H9 (cell line): Measurements from ENCODE around the gene OR6M1. TPM values are rescaled to one million over a fixed set of nuclear protein-coding genes. Genes with fewer than 3 reads are reported as not detected.

Experiments
- DNase-seq: peaks from one replicate; pipeline ENCODE4 v3.0.0-alpha.2; 2017
- H2AFZ ChIP-seq: one replicate; pipeline ENCODE4 v1.6.1; 2013; ENCODE audit warnings: mild to moderate bottlenecking, low read length, control low read depth, moderate library complexity
- H2AK5ac ChIP-seq: 2 replicates; pipeline ENCODE4 v1.6.1; 2013; ENCODE audit warnings: low read length, control low read depth, mixed read lengths; ENCODE audit not compliant: insufficient read length
- H2BK120ac ChIP-seq: one replicate; pipeline ENCODE4 v1.6.1; 2013; ENCODE audit warnings: low read depth, mild to moderate bottlenecking, low read length, control low read depth, inconsistent platforms; ENCODE audit not compliant: poor library complexity, severe bottlenecking
- H2BK12ac ChIP-seq: 2 replicates; pipeline ENCODE4 v1.6.1; 2013; ENCODE audit warnings: low read length, control low read depth, mixed read lengths, low read depth; ENCODE audit not compliant: insufficient read length
- H2BK15ac ChIP-seq: 2 replicates; pipeline ENCODE4 v1.6.1; 2013; ENCODE audit warnings: low read depth, low read length, control low read depth
- H2BK20ac ChIP-seq: one replicate; pipeline ENCODE4 v1.6.1; 2013; ENCODE audit warnings: low read depth, mild to moderate bottlenecking, low read length, control low read depth, inconsistent platforms; ENCODE audit not compliant: poor library complexity, severe bottlenecking
- H2BK5ac ChIP-seq: 2 replicates; pipeline ENCODE4 v1.6.1; 2013; ENCODE audit warnings: low read length, control low read depth, mixed read lengths; ENCODE audit not compliant: insufficient read length
- H3K14ac ChIP-seq: 2 replicates; pipeline ENCODE4 v1.6.1; 2013; ENCODE audit warnings: low read length, control low read depth; ENCODE audit not compliant: insufficient read depth
- H3K18ac ChIP-seq: 2 replicates; pipeline ENCODE4 v1.6.1; 2013; ENCODE audit warnings: low read depth, mild to moderate bottlenecking, mixed read lengths, low read length, control low read depth; ENCODE audit not compliant: insufficient read length
- H3K23ac ChIP-seq: 2 replicates; pipeline ENCODE4 v1.6.1; 2013; ENCODE audit warnings: low read length, control low read depth, mixed read lengths, low read depth; ENCODE audit not compliant: insufficient read length
- H3K23me2 ChIP-seq: 2 replicates; pipeline ENCODE4 v1.6.1; 2013; ENCODE audit warnings: low read depth, mild to moderate bottlenecking, mixed read lengths, low read length, control low read depth; ENCODE audit not compliant: insufficient read length, poor library complexity, severe bottlenecking
- H3K27ac ChIP-seq: 2 replicates; pipeline ENCODE4 v1.5.1; 2013; ENCODE audit warnings: low read length, control low read depth, mixed read lengths, low read depth; ENCODE audit not compliant: insufficient read length
- H3K27me3 ChIP-seq: 2 replicates; pipeline ENCODE4 v1.6.1; 2013; ENCODE audit warnings: low read length, control low read depth, inconsistent platforms; ENCODE audit not compliant: insufficient read depth
- H3K4ac ChIP-seq: 2 replicates; pipeline ENCODE4 v1.6.1; 2013; ENCODE audit warnings: low read depth, mild to moderate bottlenecking, control low read depth, inconsistent platforms, low read length, moderate library complexity
- H3K4me1 ChIP-seq: 2 replicates; pipeline ENCODE4 v1.6.1; 2013; ENCODE audit warnings: low read length, control low read depth, inconsistent platforms; ENCODE audit not compliant: insufficient read depth
- H3K4me2 ChIP-seq: 2 replicates; pipeline ENCODE4 v1.6.1; 2013; ENCODE audit warnings: low read length, control low read depth, mixed read lengths; ENCODE audit not compliant: insufficient read length, insufficient read depth
- H3K56ac ChIP-seq: 2 replicates; pipeline ENCODE4 v1.6.1; 2013; ENCODE audit warnings: low read depth, mild to moderate bottlenecking, mixed read lengths, low read length, control low read depth; ENCODE audit not compliant: insufficient read length
- H3K79me1 ChIP-seq: 2 replicates; pipeline ENCODE4 v1.6.1; 2013; ENCODE audit warnings: low read depth, mild to moderate bottlenecking, moderate library complexity, low read length, control low read depth, inconsistent platforms; ENCODE audit not compliant: insufficient read depth, poor library complexity, severe bottlenecking
- H3K79me2 ChIP-seq: 2 replicates; pipeline ENCODE4 v1.6.1; 2013; ENCODE audit warnings: low read length, control low read depth, inconsistent platforms; ENCODE audit not compliant: insufficient read depth
- H3K9ac ChIP-seq: 2 replicates; pipeline ENCODE4 v1.6.1; 2013; ENCODE audit warnings: low read length, control low read depth, mixed read lengths; ENCODE audit not compliant: insufficient read length; ENCODE audit errors: extremely low read depth
- H3K9me3 ChIP-seq: one replicate; pipeline ENCODE4 v1.6.1; 2013; ENCODE audit warnings: low read depth, low read length, inconsistent platforms; ENCODE audit not compliant: control insufficient read depth
- H3T11ph ChIP-seq: one replicate; pipeline ENCODE4 v1.6.1; 2013; ENCODE audit warnings: mild to moderate bottlenecking, low read length, control low read depth, inconsistent platforms
- H4K20me1 ChIP-seq: one replicate; pipeline ENCODE4 v1.6.1; 2013; ENCODE audit not compliant: control insufficient read depth, insufficient read length, insufficient read depth
- H4K5ac ChIP-seq: 2 replicates; pipeline ENCODE4 v1.6.1; 2013; ENCODE audit warnings: low read depth, mild to moderate bottlenecking, mixed read lengths, low read length, control low read depth; ENCODE audit not compliant: insufficient read length
- H4K8ac ChIP-seq: replicated peaks from 2 replicates; pipeline ENCODE4 v1.6.1; 2013; ENCODE audit warnings: low read length, control low read depth, mixed read lengths, low read depth; ENCODE audit not compliant: insufficient read length
- H4K91ac ChIP-seq: 2 replicates; pipeline ENCODE4 v1.6.1; 2013; ENCODE audit warnings: low read depth, mild to moderate bottlenecking, moderate library complexity, mixed read lengths, low read length, control low read depth; ENCODE audit not compliant: insufficient read length
- H3K27ac Mint-ChIP-seq, 3 experiments: 2 replicates in 2 of 3; 3 replicates in 1 of 3; pipeline ENCODE4 v1.8.0; 2020 to 2021; ENCODE audit warnings: mixed read lengths in 3 of 3, mild to moderate bottlenecking in 1 of 3, moderate library complexity in 1 of 3
- H3K27me3 Mint-ChIP-seq: 2 replicates; pipeline ENCODE4 v1.8.0; 2021; ENCODE audit warnings: low read depth, mild to moderate bottlenecking, moderate library complexity, mixed read lengths
- H3K36me3 Mint-ChIP-seq, 3 experiments: 2 replicates in 2 of 3; 3 replicates in 1 of 3; pipeline ENCODE4 v1.8.0; 2020 to 2021; ENCODE audit warnings: low read depth in 3 of 3, mixed read lengths in 3 of 3; ENCODE audit not compliant: insufficient read depth in 1 of 3
- H3K4me1 Mint-ChIP-seq, 2 experiments: 2 replicates each; pipeline ENCODE4 v1.8.0; 2020; ENCODE audit warnings: mixed read lengths in 2 of 2
- H3K4me3 Mint-ChIP-seq, 2 experiments: 2 replicates in 1 of 2; 3 replicates in 1 of 2; pipeline ENCODE4 v1.8.0; 2020 to 2021; ENCODE audit warnings: mild to moderate bottlenecking in 2 of 2, mixed read lengths in 2 of 2, moderate library complexity in 1 of 2
- H3K9me3 Mint-ChIP-seq, 2 experiments: 2 replicates in 1 of 2; 3 replicates in 1 of 2; pipeline ENCODE4 v1.8.0; 2020; ENCODE audit warnings: mild to moderate bottlenecking in 2 of 2, mixed read lengths in 2 of 2, moderate library complexity in 1 of 2
- CTCF ChIP-seq: fragments of 200-600 bp; sonication (generic); conservative IDR thresholded peaks from 3 replicates; pipeline ENCODE4 v1.8.0; 2021; ENCODE audit warnings: antibody characterized with exemption, mild to moderate bottlenecking
- WGBS: extraction: QIAGEN DNeasy Blood & Tissue Kit; methylation state at CpG from one replicate; pipeline ENCODE4 v1.1.7; 2013; ENCODE audit warnings: missing lambda C conversion rate, low lambda C conversion rate, mixed read lengths; ENCODE audit not compliant: insufficient read length; ENCODE audit errors: extremely low coverage; 5-methylcytosine and 5-hydroxymethylcytosine counted together
- total RNA-seq: library from RNA; stranded (reverse); gene quantifications from 2 replicates; pipeline ENCODE4 v1.2.1, GENCODE V29; 2021

The OR6M1 gene
- total RNA-seq, 1 experiment from 2014 or later, result not detected

- no peak overlapping the region for H3K27ac Mint-ChIP-seq
- Histone ChIP-seq H2AFZ (no peak overlapping the region), H3K4ac (no peak overlapping the region), H3K27me3 (no peaks in the 10 kb centered on the region), H4K91ac (no peak overlapping the region), H3T11ph (no peak overlapping the region), H3K14ac (no peak overlapping the region), H2AK5ac (no peak overlapping the region), H3K9me3 (peaks cover 12% of the 10 kb centered on the region), H2BK20ac (no peak overlapping the region), H3K4me1 (no peaks in the 10 kb centered on the region), H3K79me2 (no peaks in the 10 kb centered on the region), H4K5ac (no peak overlapping the region), H2BK15ac (no peak overlapping the region), H2BK5ac (no peak overlapping the region), H3K23ac (no peak overlapping the region), H3K23me2 (no peaks in the 10 kb centered on the region), H3K79me1 (no peaks in the 10 kb centered on the region), H2BK12ac (no peak overlapping the region), H2BK120ac (no peak overlapping the region), H4K20me1 (no peaks in the 10 kb centered on the region), H3K56ac (no peak overlapping the region), H3K27ac (no peak overlapping the region), H3K18ac (no peak overlapping the region), H3K4me2 (no peak overlapping the region), H3K9ac (no peak overlapping the region), H4K8ac (no peak overlapping the region)
- TF ChIP-seq CTCF, result no peak
- H3K4me3 Mint-ChIP-seq, result no peak overlapping the region
- H3K36me3 Mint-ChIP-seq, result peaks cover 20 to 46% (median 31%) of the 10 kb centered on the region in 3 experiments
- H3K27me3 Mint-ChIP-seq, result peaks cover 2% of the 10 kb centered on the region
- no CpG with 5 or more reads among the region's 1 CpG for WGBS
- H3K4me1 Mint-ChIP-seq, result peaks cover 0 to 3% of the 10 kb centered on the region in 2 experiments; a peak in 1 of 4 replicates
- DNase-seq, result no peak
- peaks cover 29 to 31% of the 10 kb centered on the region in 2 experiments for H3K9me3 Mint-ChIP-seq
Observed at GRCh38 chr11:123760894-123761293, 45.3 kb downstream of the OR6M1 start.
